ENCODE measurements around the gene LMO1.

Gene LMO1

GRCh38 chr11:8203414-8203715, 60.3 kb downstream of the LMO1 start:
- no peak for DNase-seq (ENCODE audit: low spot score)

- DNase-seq (ENCODE audit: low spot score): no peak
Measured at GRCh38 chr11:8202516-8203413, 60.9 kb downstream of the LMO1 start.

- DNase-seq (ENCODE audit: low spot score): no peak
Measured at GRCh38 chr11:8201644-8202365, 61.9 kb downstream of the LMO1 start.

DNA sequence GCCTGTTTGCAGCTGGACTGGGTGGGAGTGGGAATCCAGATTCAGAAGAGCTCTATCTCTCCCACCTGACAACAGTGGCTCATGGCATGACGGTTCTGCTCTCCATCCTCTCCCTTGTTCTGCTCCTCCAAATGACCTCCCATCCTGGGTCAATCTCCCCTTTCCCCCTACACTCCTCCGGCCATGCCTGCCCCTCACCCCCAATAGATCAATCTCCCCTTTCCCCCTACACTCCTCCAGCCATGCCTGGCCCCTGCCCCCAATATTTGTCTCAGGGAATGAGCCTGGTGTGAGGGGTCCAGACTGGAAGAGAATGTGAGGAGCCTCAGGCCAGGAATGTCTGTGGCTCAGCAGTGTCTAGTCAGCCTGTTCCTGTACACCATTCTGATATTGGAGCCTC, 64.0 kb downstream of the LMO1 start:
- no peak for DNase-seq (ENCODE audit: low spot score)

DNA sequence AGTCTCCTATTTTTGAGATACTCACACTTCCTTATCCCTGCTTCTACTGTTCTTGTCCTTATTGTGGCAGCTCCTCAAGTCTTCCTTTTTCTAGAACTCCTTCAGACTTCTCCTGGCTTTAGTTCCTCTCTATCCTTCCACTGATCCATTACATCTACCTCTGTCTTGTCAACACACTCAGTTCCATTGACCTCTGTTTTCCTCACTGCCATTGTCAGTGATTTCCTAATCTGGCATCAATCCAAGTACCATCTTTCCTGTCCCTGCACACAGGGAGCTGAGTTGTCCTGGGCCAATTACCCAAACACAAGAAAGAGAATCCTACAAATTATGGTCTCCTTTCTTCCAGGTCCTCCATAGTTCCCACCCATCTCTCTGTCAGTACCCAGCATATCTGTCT, 66.9 kb downstream of the LMO1 start:
- DNase-seq (ENCODE audit: low spot score): no peak

- no peak for DNase-seq (ENCODE audit: low spot score)
Measured at GRCh38 chr11:8194956-8195355, 68.7 kb downstream of the LMO1 start.

DNA sequence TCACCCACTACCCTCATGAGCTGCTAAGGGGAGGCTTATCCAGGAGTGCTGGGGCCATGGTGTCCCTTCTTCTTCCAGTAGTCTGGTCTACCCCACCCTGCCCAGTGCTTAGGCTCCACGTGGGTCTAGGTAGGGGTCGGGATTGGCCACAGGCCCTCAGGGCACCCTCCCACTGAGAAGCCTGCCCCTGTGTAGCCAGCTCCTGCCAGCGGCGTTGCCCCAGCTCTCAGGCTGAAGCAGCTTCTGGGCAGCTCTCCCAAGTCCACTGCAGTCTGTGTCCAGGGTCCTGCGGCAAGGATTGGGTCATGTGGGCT, 70.8 kb downstream of the LMO1 start:
- no peak for DNase-seq (ENCODE audit: low spot score)

DNA sequence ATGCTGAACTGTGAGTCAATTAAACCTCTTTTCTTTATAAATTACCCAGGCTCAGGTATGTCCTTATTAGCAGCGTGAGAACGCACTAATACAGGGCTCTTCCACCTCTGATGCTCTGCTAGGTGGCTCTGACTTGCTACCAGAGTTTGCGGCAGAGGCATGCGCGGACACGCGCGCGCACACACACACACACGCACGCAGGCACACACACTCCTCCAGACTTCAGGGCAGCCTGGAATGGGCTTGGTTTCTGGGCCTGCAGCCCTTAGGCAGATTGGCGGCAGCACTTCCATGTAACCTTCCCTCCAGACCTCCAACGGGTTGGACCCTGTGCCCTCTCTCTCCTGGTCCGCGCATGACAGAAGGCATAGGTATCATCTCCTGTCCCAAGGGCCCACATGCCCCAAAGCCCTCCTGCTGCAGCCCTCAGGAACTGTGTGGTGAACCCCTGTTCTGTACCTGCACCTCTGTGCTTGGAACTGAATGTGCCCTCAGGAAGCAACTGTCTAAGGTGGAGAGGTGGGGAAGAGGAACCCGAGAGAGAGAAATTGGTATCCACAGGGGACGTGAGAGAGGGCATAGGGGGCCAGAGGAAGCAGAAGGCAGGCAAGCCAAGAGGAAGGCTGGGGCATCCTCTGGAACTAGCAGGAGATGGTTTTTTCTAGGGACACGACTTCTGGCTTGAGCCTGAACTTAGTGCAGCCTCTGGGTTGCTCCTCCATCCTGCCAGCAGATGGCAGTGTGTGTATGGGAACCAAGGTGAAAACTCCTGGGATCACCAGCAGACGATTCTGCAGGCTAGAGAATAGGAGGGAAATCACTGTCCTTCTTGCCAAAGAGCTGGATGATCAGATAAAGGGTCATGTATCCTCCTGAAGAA, 71.4 kb downstream of the LMO1 start:
- DNase-seq (ENCODE audit: low spot score): peak; percentile 81

- no peak for DNase-seq (ENCODE audit: low spot score)
Measured at GRCh38 chr11:8190431-8190830, 73.2 kb downstream of the LMO1 start.

DNA sequence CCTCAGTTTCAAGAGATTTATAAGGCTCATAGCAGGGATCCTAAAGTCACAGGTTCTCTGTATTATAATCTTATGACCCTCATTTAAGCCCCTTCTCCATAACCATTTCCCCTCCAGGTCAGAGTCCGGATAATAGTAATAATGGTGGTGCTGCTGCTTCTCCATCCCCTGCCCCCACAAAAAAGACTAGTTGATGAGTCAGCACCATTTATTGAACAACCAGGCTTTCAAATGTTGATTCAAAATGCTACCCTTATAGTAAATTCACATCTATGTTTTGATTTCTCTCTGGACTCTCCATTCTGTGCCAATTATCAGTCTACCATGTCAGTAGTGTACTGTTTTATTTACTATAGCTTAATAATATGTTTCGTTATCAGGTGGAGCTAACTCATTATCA, 77.2 kb downstream of the LMO1 start:
- DNase-seq (ENCODE audit: low spot score): no peak

DNA sequence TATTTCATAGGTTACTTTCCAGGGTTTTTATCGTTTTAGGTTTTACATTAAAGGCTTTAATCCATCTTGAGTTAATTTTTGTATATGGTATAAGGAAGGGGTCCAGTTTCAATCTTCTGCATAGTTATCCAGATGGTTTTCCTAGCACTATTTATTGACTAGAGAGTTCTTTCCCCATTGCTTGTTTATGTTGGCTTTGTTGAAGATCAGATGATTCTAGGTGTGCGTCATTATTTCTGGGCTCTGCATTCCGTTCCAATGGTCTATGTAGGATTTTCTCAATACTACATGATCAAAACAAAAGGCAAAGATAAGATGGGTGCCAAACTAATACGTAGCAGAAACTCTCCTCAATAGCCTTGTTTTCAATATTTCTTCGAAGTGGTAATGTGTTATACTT, 80.6 kb downstream of the LMO1 start:
- DNase-seq (ENCODE audit: low spot score): no peak

GRCh38 chr11:8180469-8180868, 83.2 kb downstream of the LMO1 start:
- no peak for DNase-seq (ENCODE audit: low spot score)

DNA sequence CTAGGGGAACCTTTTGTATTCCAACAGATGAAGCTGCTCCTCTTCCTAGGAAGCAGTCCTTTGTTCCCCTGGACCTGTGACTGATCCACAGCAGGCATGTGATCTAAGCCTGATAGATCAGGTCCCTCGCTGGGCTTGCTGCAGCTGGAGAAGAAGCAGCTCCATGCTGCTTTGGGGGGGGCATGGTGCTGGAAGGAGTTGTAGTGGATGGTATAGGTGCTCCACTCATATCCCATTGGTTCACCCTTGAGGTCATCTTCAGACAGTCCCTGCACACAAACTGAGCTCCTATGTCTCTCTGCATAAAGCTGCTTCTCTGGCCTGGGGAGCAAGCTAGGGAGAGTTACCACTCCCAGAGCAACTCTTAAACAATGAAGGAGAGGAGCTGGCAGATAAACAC, 85.4 kb downstream of the LMO1 start:
- no peak for DNase-seq (ENCODE audit: low spot score)

DNA sequence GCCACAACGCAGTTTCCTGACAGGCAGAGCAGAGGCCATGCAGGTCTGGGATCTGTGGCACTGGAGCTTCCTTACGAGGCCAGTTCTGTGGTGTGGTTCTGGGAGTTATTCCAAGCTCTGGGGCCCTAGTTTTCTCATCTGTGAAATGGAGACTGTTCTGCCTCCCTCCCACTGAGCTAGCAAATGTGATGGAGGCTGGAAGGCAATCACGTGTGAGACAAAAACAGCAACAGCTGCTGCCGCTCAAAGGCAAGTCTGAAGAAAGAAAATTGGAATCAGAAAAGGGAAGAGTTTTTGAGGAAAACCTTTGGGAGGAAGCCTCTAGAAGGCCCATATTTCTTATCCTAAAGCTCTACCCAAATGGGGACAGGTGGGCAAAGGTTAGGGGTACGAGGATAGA, 86.5 kb downstream of the LMO1 start:
- no peak for DNase-seq (ENCODE audit: low spot score)
